A549 (cell line): ENCODE results near the gene RIOX2. TPM values are rescaled to one million over a fixed set of nuclear protein-coding genes. Genes with fewer than 3 reads are reported as not detected.

ENCODE experiments used
- ATAC-seq, 2 experiments: fragments of 200-7000 bp in 1 of 2; fragments of >200 bp in 1 of 2; cut with Nextera tagmentation in 1 of 2; cut with Tn5 transposase in 1 of 2; 3 replicates each; pipeline versions ENCODE4 v1.8.0 to v1.9.1; 2018 to 2020; ENCODE audit warnings: mild to moderate bottlenecking in 1 of 2, moderate library complexity in 1 of 2
- CTCF ChIA-PET: fragments of 300-600 bp; sonication (Branson Sonifier 250); formaldehyde crosslinking; extraction: SDS; loops from one replicate; lab custom pipeline; 2021; ENCODE audit warnings: antibody characterized with exemption, inconsistent platforms; lab: Yijun Ruan, JAX
- POLR2A ChIA-PET: fragments of 350-600 bp; formaldehyde crosslinking; extraction: SDS; loops from one replicate; lab custom pipeline; 2021; ENCODE audit warnings: antibody characterized with exemption, inconsistent platforms; lab: Yijun Ruan, JAX
- DNase-seq, 2 experiments: peaks; one replicate each; pipeline versions ENCODE4 v3.0.0 to v3.0.0-alpha.2; 2011 to 2016; ENCODE audit warnings: low read depth in 1 of 2, low spot score in 1 of 2
- FAIRE-seq: peaks from 2 replicates; lab custom pipeline; 2011; peaks lifted over from hg19 to GRCh38; lab: Jason Lieb, UNC
- H3K27ac ChIP-seq, 2 experiments: fragments of >200 bp; sonication (Bioruptor Twin); formaldehyde crosslinking; 3 replicates each; pipeline ENCODE4 v1.5.1; 2016 to 2017
- H3K4me1 ChIP-seq: fragments of >200 bp; sonication (Bioruptor Twin); formaldehyde crosslinking; 3 replicates; pipeline ENCODE4 v1.6.1; 2016
- H3K4me2 ChIP-seq: fragments of >200 bp; sonication (Bioruptor Twin); formaldehyde crosslinking; 3 replicates; pipeline ENCODE4 v1.6.1; 2016
- H3K4me3 ChIP-seq: fragments of >200 bp; sonication (Bioruptor Twin); formaldehyde crosslinking; 3 replicates; pipeline ENCODE4 v1.5.1; 2016
- H3K9me3 ChIP-seq: fragments of >200 bp; sonication (Bioruptor Twin); formaldehyde crosslinking; 3 replicates; pipeline ENCODE4 v1.6.1; 2016
- CBX8 ChIP-seq: fragments of 200-600 bp; sonication (generic); IDR thresholded peaks from 2 replicates; pipeline ENCODE4 v1.6.1; 2016
- CEBPB ChIP-seq, 2 experiments: fragments of >200 bp in 1 of 2; sonication (Bioruptor Twin) in 1 of 2; formaldehyde crosslinking in 1 of 2; IDR thresholded peaks; 2 replicates each; pipeline ENCODE4 v1.6.1; 2012 to 2016
- CHD2 ChIP-seq: fragments of 150-350 bp; IDR thresholded peaks from 2 replicates; pipeline ENCODE4 v1.6.1; 2014; ENCODE audit warnings: low read length; ENCODE audit not compliant: partially characterized antibody
- EHF ChIP-seq: fragments of 250-450 bp; sonication (Bioruptor Pico); IDR thresholded peaks from 2 replicates; pipeline ENCODE4 v1.5.0; 2020; ENCODE audit warnings: mild to moderate bottlenecking
- ESRRA ChIP-seq: fragments of 150-350 bp; IDR thresholded peaks from 2 replicates; pipeline ENCODE4 v1.6.1; 2014; ENCODE audit warnings: mild to moderate bottlenecking, low read length, borderline replicate concordance
- FOXS1 ChIP-seq: fragments of 250-450 bp; sonication (Bioruptor Pico); IDR thresholded peaks from 2 replicates; pipeline ENCODE4 v1.5.0; 2020; ENCODE audit warnings: mild to moderate bottlenecking, moderate library complexity
- GATA3 ChIP-seq: IDR thresholded peaks from 2 replicates; pipeline ENCODE4 v1.6.1; 2012; ENCODE audit warnings: borderline replicate concordance
- HES2 ChIP-seq: fragments of >200 bp; sonication (Bioruptor Twin); formaldehyde crosslinking; IDR thresholded peaks from 2 replicates; pipeline ENCODE4 v1.6.1; 2016
- HOXB13 ChIP-seq: fragments of 250-450 bp; sonication (Bioruptor Pico); IDR thresholded peaks from 2 replicates; pipeline ENCODE4 v1.5.0; 2020; ENCODE audit warnings: low read depth, mild to moderate bottlenecking, moderate library complexity
- HOXB5 ChIP-seq: fragments of 250-450 bp; sonication (Bioruptor Pico); IDR thresholded peaks from 2 replicates; pipeline ENCODE4 v1.5.0; 2020; ENCODE audit warnings: mild to moderate bottlenecking, moderate library complexity
- JUNB ChIP-seq: fragments of >200 bp; sonication (Bioruptor Twin); formaldehyde crosslinking; IDR thresholded peaks from 2 replicates; pipeline ENCODE4 v1.6.1; 2016
- KDM5A ChIP-seq: fragments of 200-600 bp; sonication (generic); IDR thresholded peaks from 2 replicates; pipeline ENCODE4 v1.6.1; 2016; ENCODE audit warnings: antibody characterized with exemption, mild to moderate bottlenecking
- MAFK ChIP-seq: fragments of 450-650 bp; IDR thresholded peaks from 2 replicates; pipeline ENCODE4 v1.6.1; 2014; ENCODE audit not compliant: partially characterized antibody
- MAZ ChIP-seq: fragments of 150-350 bp; IDR thresholded peaks from 2 replicates; pipeline ENCODE4 v1.6.1; 2014; ENCODE audit warnings: antibody characterized with exemption, low read depth, low read length, borderline replicate concordance
- NFE2L2 ChIP-seq: fragments of 150-350 bp; conservative IDR thresholded peaks from 2 replicates; pipeline ENCODE4 v1.6.1; 2014; ENCODE audit warnings: low read length
- NPAS2 ChIP-seq: fragments of 250-450 bp; sonication (Bioruptor Pico); IDR thresholded peaks from 2 replicates; pipeline ENCODE4 v1.8.0; 2022; ENCODE audit warnings: mild to moderate bottlenecking, moderate library complexity, borderline replicate concordance
- PHF8 ChIP-seq: fragments of 200-600 bp; sonication (generic); IDR thresholded peaks from 2 replicates; pipeline ENCODE4 v1.6.1; 2016; ENCODE audit warnings: low read depth, mild to moderate bottlenecking, antibody characterized with exemption, moderate library complexity, borderline replicate concordance
- POLR2AphosphoS2 ChIP-seq: conservative IDR thresholded peaks from 2 replicates; pipeline ENCODE4 v1.6.1; 2012; ENCODE audit warnings: low read length, improper control_type of control experiment, inconsistent platforms
- RARB ChIP-seq: fragments of 250-450 bp; sonication (Bioruptor Pico); IDR thresholded peaks from 2 replicates; pipeline ENCODE4 v1.8.0; 2021; ENCODE audit warnings: mild to moderate bottlenecking, moderate library complexity
- RCOR1 ChIP-seq: fragments of 150-350 bp; IDR thresholded peaks from 2 replicates; pipeline ENCODE4 v1.6.1; 2014; ENCODE audit warnings: antibody characterized with exemption, low read length, low read depth
- RFX5 ChIP-seq: fragments of 450-650 bp; IDR thresholded peaks from 2 replicates; pipeline ENCODE4 v1.7.1; 2014; ENCODE audit warnings: antibody characterized with exemption, mild to moderate bottlenecking, moderate library complexity
- RNF2 ChIP-seq: fragments of 200-600 bp; sonication (generic); IDR thresholded peaks from 2 replicates; pipeline ENCODE4 v1.6.1; 2016; ENCODE audit warnings: low read depth, mild to moderate bottlenecking, antibody characterized with exemption, moderate library complexity, borderline replicate concordance
- SMC3 ChIP-seq: fragments of >200 bp; sonication (Bioruptor Twin); formaldehyde crosslinking; IDR thresholded peaks from 3 replicates; pipeline ENCODE4 v1.6.1; 2018; ENCODE audit warnings: inconsistent platforms
- TFCP2L1 ChIP-seq: fragments of 250-450 bp; sonication (Bioruptor Pico); IDR thresholded peaks from 2 replicates; pipeline ENCODE4 v1.5.0; 2021; ENCODE audit warnings: mild to moderate bottlenecking
- ZC3H11A ChIP-seq: fragments of 450-650 bp; IDR thresholded peaks from 2 replicates; pipeline ENCODE4 v1.6.1; 2014; ENCODE audit warnings: antibody characterized with exemption, mild to moderate bottlenecking
- WGBS: methylation state at CpG from one replicate; pipeline ENCODE4 v1.1.6; 2017; ENCODE audit errors: missing lambda C conversion rate; 5-methylcytosine and 5-hydroxymethylcytosine counted together
- polyA plus RNA-seq, 4 experiments: library from polyadenylated mRNA; depleted of rRNA in 3 of 4; stranded (reverse); fragments of >200 nt; fragmentation: RNase III in 1 of 4; extraction: RNeasy Plus Mini Kit Qiagen cat#74134 plus additional on column Dnase treatment in 1 of 4; gene quantifications; 2 replicates in 3 of 4; 3 replicates in 1 of 4; pipeline ENCODE4 v1.2.3, GENCODE V29; 2011 to 2017
- TF ChIP-seq, protein P1 (sequence below): fragments of 250-450 bp; sonication (Bioruptor Pico); IDR thresholded peaks from 2 replicates; pipeline ENCODE4 v1.5.0; 2020; ENCODE audit warnings: low read depth, mild to moderate bottlenecking, moderate library complexity

Gene RIOX2
- polyA plus RNA-seq, 2 of the 4 experiments (the other 2 are of a cell fraction): 34.1 to 49.6 TPM

DNA sequence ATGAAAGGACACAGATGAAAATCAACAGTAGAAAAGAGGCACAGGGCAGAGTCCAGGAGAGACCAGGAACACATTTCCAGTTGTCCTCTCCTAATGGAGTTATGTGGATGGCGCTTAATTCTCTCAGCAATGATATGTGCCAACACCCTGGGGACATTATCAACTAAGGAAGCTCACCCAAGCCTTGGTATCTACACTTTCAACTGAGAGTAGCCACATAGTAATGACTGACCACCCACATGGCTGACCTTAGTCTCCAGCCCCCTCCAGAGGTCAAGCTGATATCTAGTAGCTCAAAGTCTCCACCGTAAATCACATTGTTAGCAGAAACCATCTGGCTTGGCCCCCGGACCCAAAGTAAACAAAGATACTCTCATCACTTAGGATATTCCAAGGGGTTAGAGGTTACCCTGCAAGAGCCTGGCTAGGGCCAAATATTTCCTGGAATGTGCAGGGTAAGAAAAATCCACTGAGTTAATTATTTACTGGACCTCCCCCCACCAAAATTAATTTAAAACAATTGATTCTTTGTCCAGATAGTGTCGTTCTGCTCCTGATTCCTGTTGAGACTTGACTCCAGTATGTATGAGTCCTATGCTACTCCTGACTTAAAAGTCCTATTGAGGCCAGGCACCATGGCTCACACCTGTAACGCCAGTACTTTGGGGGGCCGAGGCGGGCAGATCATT, 38.1 kb upstream of the RIOX2 start:
- Histone ChIP-seq H3K27ac (no peak overlapping the region), H3K4me1 (peaks cover 25% of the 10 kb centered on the region)
- no peak for DNase-seq
- 70% methylated on average over 7 of the region's 7 CpGs for WGBS
- TF ChIP-seq GATA3 (no peak), FOXS1 (CRISPR knock-in tag) (no peak), MAFK (no peak), RARB (CRISPR knock-in tag) (no peak)
- TF ChIP-seq, all 56 proteins: peak for 0
- no peaks in the 10 kb centered on the region; the same call in 2 of the 3 replicates for H3K9me3 ChIP-seq
- H3K4me3 ChIP-seq: no peak overlapping the region
- ATAC-seq (no peak), FAIRE-seq (no peak)
- ChIA-PET POLR2A (no interaction called here), CTCF (interaction anchor here (0.6 to 8.7 kb wide), 5 partner anchors 13 to 1736 kb away, joined by 3 to 101 read pairs (median 3); no protein-coding TSS in a partner anchor)
- H3K4me2 ChIP-seq: no peak overlapping the region

DNA sequence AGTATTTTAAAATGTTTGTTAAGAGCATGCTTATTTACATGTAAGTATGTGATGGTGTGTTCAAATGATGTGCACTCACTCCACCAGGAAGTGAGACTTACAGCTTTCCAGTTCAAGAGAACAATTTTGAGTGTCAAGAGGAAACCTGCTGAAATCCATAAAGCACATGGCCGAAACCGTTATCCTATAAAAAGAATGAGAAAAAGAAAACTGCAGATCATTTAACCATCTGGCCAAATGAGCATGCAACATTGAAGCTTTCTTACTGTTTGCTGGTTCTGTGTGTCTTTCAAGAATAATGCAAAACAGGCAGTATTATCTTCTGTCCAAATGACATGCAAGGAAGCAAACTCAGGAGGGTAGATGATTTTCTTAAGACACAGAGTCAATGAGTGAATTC, 36.6 kb upstream of the RIOX2 start:
- no peak overlapping the region for H3K27ac ChIP-seq
- TF ChIP-seq RFX5 (no peak), MAZ (no peak), CEBPB (IDR thresholded peaks at IDR 0.05) (no peak), MAFK (no peak), RCOR1 (no peak), CBX8 (no peak), NFE2L2 (no peak), SMC3 (no peak), POLR2AphosphoS2 (no peak), ESRRA (no peak), PHF8 (no peak), HES2 (no peak), JUNB (no peak), CHD2 (no peak), HOXB13 (no peak), TFCP2L1 (CRISPR knock-in tag) (no peak), RNF2 (no peak), NPAS2 (no peak), ZC3H11A (no peak)
- TF ChIP-seq, protein P1, sequence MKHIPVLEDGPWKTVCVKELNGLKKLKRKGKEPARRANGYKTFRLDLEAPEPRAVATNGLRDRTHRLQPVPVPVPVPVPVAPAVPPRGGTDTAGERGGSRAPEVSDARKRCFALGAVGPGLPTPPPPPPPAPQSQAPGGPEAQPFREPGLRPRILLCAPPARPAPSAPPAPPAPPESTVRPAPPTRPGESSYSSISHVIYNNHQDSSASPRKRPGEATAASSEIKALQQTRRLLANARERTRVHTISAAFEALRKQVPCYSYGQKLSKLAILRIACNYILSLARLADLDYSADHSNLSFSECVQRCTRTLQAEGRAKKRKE (CRISPR knock-in tag): no peak
- H3K4me1 ChIP-seq: peaks cover 19% of the 10 kb centered on the region
- no peaks in the 10 kb centered on the region; the same call in 2 of the 3 replicates for H3K9me3 ChIP-seq
- H3K4me2 ChIP-seq: no peak overlapping the region
- 87% methylated on average over 2 of the region's 2 CpGs for WGBS
- ChIA-PET POLR2A (no interaction called here), CTCF (interaction anchor here (8.7 kb wide), 1 partner anchor 14 kb away, joined by 101 read pairs; no protein-coding TSS in a partner anchor)
- no peak overlapping the region for H3K4me3 ChIP-seq
- DNase-seq (no peak), ATAC-seq (no peak), FAIRE-seq (no peak)

- WGBS: 53% methylated on average over 2 of the region's 2 CpGs
- DNase-seq (no peak), FAIRE-seq (no peak), ATAC-seq (no peak)
- TF ChIP-seq HOXB5 (CRISPR knock-in tag) (no peak), KDM5A (no peak), EHF (no peak), FOXS1 (CRISPR knock-in tag) (no peak), PHF8 (no peak), NFE2L2 (no peak)
- TF ChIP-seq, protein P1 (CRISPR knock-in tag): no peak
- H3K4me1 ChIP-seq: no peaks in the 10 kb centered on the region
- CTCF ChIA-PET: interaction anchor here (1.2 kb wide), 1 partner anchor 18 kb away, joined by 3 read pairs; no protein-coding TSS in a partner anchor
- H3K4me3 ChIP-seq: no peak overlapping the region
- no peak overlapping the region for H3K4me2 ChIP-seq
- H3K9me3 ChIP-seq: no peaks in the 10 kb centered on the region
- no peak overlapping the region for H3K27ac ChIP-seq
- POLR2A ChIA-PET: no interaction called here
Observed at GRCh38 chr3:98005438-98005837, 33.2 kb upstream of the RIOX2 start.
